HEK293 (cell line): ENCODE results near the gene EZH1.

Experiments
- MEIS1 ChIP-seq: sonication (generic); formaldehyde crosslinking; IDR thresholded peaks from 2 replicates; pipeline ENCODE4 v1.8.1; 2022; ENCODE audit warnings: missing genetic modification reagents, mild to moderate bottlenecking, borderline replicate concordance
- OVOL3 ChIP-seq: fragments of 450-650 bp; formaldehyde crosslinking; IDR thresholded peaks from 2 replicates; pipeline ENCODE4 v1.5.1; 2016; ENCODE audit warnings: missing biosample characterization, missing genetic modification characterization
- PRDM10 ChIP-seq: fragments of 450-650 bp; formaldehyde crosslinking; IDR thresholded peaks from 2 replicates; pipeline ENCODE4 v1.5.1; 2016; ENCODE audit warnings: missing biosample characterization, missing genetic modification characterization
- PRDM6 ChIP-seq: fragments of 450-650 bp; formaldehyde crosslinking; IDR thresholded peaks from 2 replicates; pipeline ENCODE4 v1.5.1; 2017; ENCODE audit warnings: missing biosample characterization, missing genetic modification characterization
- SALL2 ChIP-seq: fragments of 450-650 bp; formaldehyde crosslinking; IDR thresholded peaks from 2 replicates; pipeline ENCODE4 v1.5.0; 2017; ENCODE audit warnings: missing biosample characterization, mild to moderate bottlenecking, missing genetic modification characterization, borderline replicate concordance
- ZBTB11 ChIP-seq: fragments of 450-650 bp; formaldehyde crosslinking; conservative IDR thresholded peaks from 2 replicates; pipeline ENCODE4 v1.5.1; 2016; ENCODE audit warnings: low read depth, missing biosample characterization, missing genetic modification characterization
- ZBTB17 ChIP-seq: fragments of 450-650 bp; formaldehyde crosslinking; IDR thresholded peaks from 2 replicates; pipeline ENCODE4 v1.5.1; 2016; ENCODE audit warnings: missing biosample characterization, missing genetic modification characterization
- ZBTB20 ChIP-seq: fragments of 450-650 bp; formaldehyde crosslinking; IDR thresholded peaks from 2 replicates; pipeline ENCODE4 v1.5.1; 2016; ENCODE audit warnings: missing biosample characterization, missing genetic modification characterization
- ZNF114 ChIP-seq: fragments of 450-650 bp; formaldehyde crosslinking; IDR thresholded peaks from 2 replicates; pipeline ENCODE4 v1.5.0; 2017; ENCODE audit warnings: missing biosample characterization, missing genetic modification characterization
- ZNF132 ChIP-seq: fragments of 450-650 bp; formaldehyde crosslinking; IDR thresholded peaks from 2 replicates; pipeline ENCODE4 v1.5.1; 2017; ENCODE audit warnings: missing biosample characterization, missing genetic modification characterization, borderline replicate concordance
- ZNF155 ChIP-seq: fragments of 450-650 bp; formaldehyde crosslinking; IDR thresholded peaks from 2 replicates; pipeline ENCODE4 v1.5.1; 2016; ENCODE audit warnings: missing biosample characterization, missing genetic modification characterization
- ZNF184 ChIP-seq: fragments of 450-650 bp; IDR thresholded peaks from 2 replicates; pipeline ENCODE4 v1.5.1; 2018; ENCODE audit warnings: missing biosample characterization, mild to moderate bottlenecking, missing genetic modification characterization
- ZNF274 ChIP-seq, 2 experiments: fragments of 200-500 bp in 1 of 2; fragments of 450-650 bp in 1 of 2; sonication (Bioruptor generic) in 1 of 2; formaldehyde crosslinking in 1 of 2; IDR thresholded peaks; 2 replicates each; pipeline versions ENCODE4 v1.5.1 to v1.6.1; 2014 to 2016; ENCODE audit warnings: borderline replicate concordance in 1 of 2, inconsistent platforms in 1 of 2, low read length in 1 of 2, missing biosample characterization in 1 of 2, missing genetic modification characterization in 1 of 2
- ZNF302 ChIP-seq: fragments of 450-650 bp; formaldehyde crosslinking; IDR thresholded peaks from 2 replicates; pipeline ENCODE4 v1.5.1; 2016; ENCODE audit warnings: missing biosample characterization, missing genetic modification characterization, low read depth
- ZNF354C ChIP-seq: fragments of 450-650 bp; formaldehyde crosslinking; IDR thresholded peaks from 2 replicates; pipeline ENCODE4 v1.5.1; 2016; ENCODE audit warnings: missing biosample characterization, missing genetic modification characterization, low read depth, borderline replicate concordance
- ZNF391 ChIP-seq: fragments of 450-650 bp; formaldehyde crosslinking; IDR thresholded peaks from 2 replicates; pipeline ENCODE4 v1.5.1; 2016; ENCODE audit warnings: low read depth, missing biosample characterization, missing genetic modification characterization, borderline replicate concordance
- ZNF510 ChIP-seq: fragments of 450-650 bp; formaldehyde crosslinking; IDR thresholded peaks from 2 replicates; pipeline ENCODE4 v1.5.1; 2018; ENCODE audit warnings: mild to moderate bottlenecking, missing genetic modification characterization, missing biosample characterization; ENCODE audit not compliant: insufficient replicate concordance
- ZNF521 ChIP-seq: fragments of 450-650 bp; formaldehyde crosslinking; IDR thresholded peaks from 2 replicates; pipeline ENCODE4 v1.5.1; 2017; ENCODE audit warnings: missing biosample characterization, mild to moderate bottlenecking, missing genetic modification characterization
- ZNF530 ChIP-seq: fragments of 450-650 bp; formaldehyde crosslinking; IDR thresholded peaks from 2 replicates; pipeline ENCODE4 v1.5.1; 2016; ENCODE audit warnings: low read depth, missing biosample characterization, missing genetic modification characterization
- ZNF549 ChIP-seq: fragments of 450-650 bp; IDR thresholded peaks from 2 replicates; pipeline ENCODE4 v1.5.1; 2018; ENCODE audit warnings: missing biosample characterization, missing genetic modification characterization, mild to moderate bottlenecking, inconsistent platforms, moderate library complexity
- ZNF560 ChIP-seq: fragments of 450-650 bp; formaldehyde crosslinking; IDR thresholded peaks from 2 replicates; pipeline ENCODE4 v1.5.1; 2017; ENCODE audit warnings: missing biosample characterization, missing genetic modification characterization, borderline replicate concordance
- ZNF561 ChIP-seq: fragments of 450-650 bp; IDR thresholded peaks from 2 replicates; pipeline ENCODE4 v1.5.1; 2018; ENCODE audit warnings: missing biosample characterization, missing genetic modification characterization, borderline replicate concordance
- ZNF600 ChIP-seq: fragments of 450-650 bp; formaldehyde crosslinking; IDR thresholded peaks from 2 replicates; pipeline ENCODE4 v1.5.1; 2016; ENCODE audit warnings: missing biosample characterization, missing genetic modification characterization
- ZNF626 ChIP-seq: fragments of 450-650 bp; sonication (Bioruptor Pico); formaldehyde crosslinking; IDR thresholded peaks from 2 replicates; pipeline ENCODE4 v1.5.1; 2018; ENCODE audit warnings: missing biosample characterization, missing genetic modification characterization, inconsistent platforms
- ZSCAN30 ChIP-seq: fragments of 450-650 bp; IDR thresholded peaks from 2 replicates; pipeline ENCODE4 v1.5.1; 2018; ENCODE audit warnings: missing biosample characterization, mild to moderate bottlenecking, missing genetic modification characterization, moderate library complexity
- ZSCAN4 ChIP-seq: fragments of 450-650 bp; formaldehyde crosslinking; IDR thresholded peaks from 2 replicates; pipeline ENCODE4 v1.5.1; 2017; ENCODE audit warnings: missing biosample characterization, missing genetic modification characterization
- ZSCAN5A ChIP-seq: fragments of 450-650 bp; formaldehyde crosslinking; IDR thresholded peaks from 2 replicates; pipeline ENCODE4 v1.5.1; 2016; ENCODE audit warnings: missing biosample characterization, missing genetic modification characterization

The EZH1 gene

GRCh38 chr17:42773290-42774035 lies 28.6 kb upstream of the EZH1 start, which contains the start of gene VPS25 (continued):
- TF ChIP-seq ZBTB17 (tag by site-specific recombination) (peak; percentile 71), ZNF274 (IDR thresholded peaks at IDR 0.05; ENCODE audit: low read length) (no peak), ZNF274 (tag by site-specific recombination; IDR thresholded peaks at IDR 0.05; ENCODE audit: borderline replicate concordance) (no peak; the same call in 1 of the 2 replicates), ZNF600 (tag by site-specific recombination) (no peak), MEIS1 (no peak), ZSCAN4 (tag by site-specific recombination) (0 out of 2 replicates have a peak, but pooled peaks have one; percentile 22), ZNF521 (tag by site-specific recombination) (no peak), ZNF184 (tag by site-specific recombination) (peak; percentile 74; the same call in 1 of the 2 replicates), ZSCAN30 (tag by site-specific recombination) (peak; percentile 96), ZNF530 (no peak), ZNF391 (tag by site-specific recombination) (peak; percentile 92), SALL2 (tag by site-specific recombination) (no peak), ZNF354C (tag by site-specific recombination) (no peak), PRDM6 (tag by site-specific recombination) (no peak), ZNF561 (tag by site-specific recombination) (peak; percentile 83; the same call in 1 of the 2 replicates), ZNF560 (tag by site-specific recombination) (no peak), ZNF132 (tag by site-specific recombination) (no peak), ZNF626 (tag by site-specific recombination) (no peak), ZNF549 (tag by site-specific recombination) (no peak), ZNF155 (no peak), ZSCAN5A (peak; percentile 76; the same call in 1 of the 2 replicates), ZNF302 (tag by site-specific recombination) (no peak), ZNF114 (tag by site-specific recombination) (no peak), ZBTB11 (tag by site-specific recombination) (peak; percentile 99), PRDM10 (tag by site-specific recombination) (0 out of 2 replicates have a peak, but pooled peaks have one; percentile 33), ZBTB20 (peak; percentile 55; the same call in 1 of the 2 replicates), ZNF510 (no peak), OVOL3 (tag by site-specific recombination) (peak; percentile 14; the same call in 1 of the 2 replicates)
